Karpas-422 (cell line): ENCODE data around the gene CAPRIN1. TPM values are rescaled to one million over a fixed set of nuclear protein-coding genes. Genes with fewer than 3 reads are reported as not detected.
"Not testable (repeated sequence)": the region's sequence is repeated elsewhere in the genome, so short reads cannot be mapped to it uniquely, and the experiment has no call there.

ENCODE experiments used
- DNase-seq: peaks from one replicate; pipeline ENCODE4 v3.0.0-alpha.2; 2015
- H2AFZ ChIP-seq: fragments of 200-600 bp; sonication (generic); 2 replicates; pipeline ENCODE4 v1.6.1; 2014; ENCODE audit warnings: antibody characterized with exemption, low read length, mixed read lengths
- H3K27ac ChIP-seq: fragments of 200-600 bp; sonication (generic); 2 replicates; pipeline ENCODE4 v1.5.1; 2014; ENCODE audit warnings: mild to moderate bottlenecking, low read length, moderate library complexity
- H3K27me3 ChIP-seq: fragments of 200-600 bp; sonication (generic); 2 replicates; pipeline ENCODE4 v1.6.1; 2014; ENCODE audit warnings: low read length, mixed read lengths
- H3K36me3 ChIP-seq: fragments of 200-600 bp; sonication (generic); 2 replicates; pipeline ENCODE4 v1.6.1; 2014; ENCODE audit warnings: low read length, mixed read lengths; ENCODE audit not compliant: insufficient read depth
- H3K4me1 ChIP-seq: fragments of 200-600 bp; sonication (generic); 2 replicates; pipeline ENCODE4 v1.6.1; 2014; ENCODE audit warnings: mild to moderate bottlenecking, low read length, mixed read lengths
- H3K4me2 ChIP-seq: fragments of 200-600 bp; sonication (generic); 2 replicates; pipeline ENCODE4 v1.6.1; 2014; ENCODE audit warnings: low read length, low read depth, mild to moderate bottlenecking; ENCODE audit not compliant: poor library complexity, severe bottlenecking
- H3K4me3 ChIP-seq: fragments of 200-600 bp; sonication (generic); 2 replicates; pipeline ENCODE4 v1.5.1; 2014; ENCODE audit warnings: mild to moderate bottlenecking, antibody characterized with exemption, low read length, mixed read lengths
- H3K79me2 ChIP-seq: fragments of 200-600 bp; sonication (generic); 2 replicates; pipeline ENCODE4 v1.6.1; 2014; ENCODE audit warnings: mild to moderate bottlenecking, low read length, mixed read lengths
- H3K9ac ChIP-seq: fragments of 200-600 bp; sonication (generic); 2 replicates; pipeline ENCODE4 v1.6.0; 2014; ENCODE audit warnings: low read length
- H3K9me2 ChIP-seq: fragments of 200-600 bp; sonication (generic), shearing (Covaris generic); replicated peaks from 2 replicates; pipeline ENCODE4 v1.6.0; 2014; ENCODE audit warnings: mild to moderate bottlenecking, low read length, moderate library complexity; ENCODE audit not compliant: insufficient read depth
- H3K9me3 ChIP-seq: fragments of 300-700, 200-600 bp; sonication (generic); 2 replicates; pipeline ENCODE4 v1.6.1; 2014; ENCODE audit warnings: low read length, mixed read lengths
- H4K20me1 ChIP-seq: fragments of 200-600 bp; sonication (generic); 2 replicates; pipeline ENCODE4 v1.6.1; 2014; ENCODE audit warnings: mild to moderate bottlenecking, antibody characterized with exemption, low read length, low read depth; ENCODE audit not compliant: insufficient read depth
- total RNA-seq: library from RNA; depleted of rRNA; stranded (reverse); fragments of >200 nt; shearing (Covaris generic); gene quantifications from 2 replicates; pipeline ENCODE4 v1.2.3, GENCODE V29; 2014; ENCODE audit warnings: low replicate concordance

CAPRIN1 gene
- total RNA-seq, 1 experiment from 2014 or later = 195 TPM

DNA sequence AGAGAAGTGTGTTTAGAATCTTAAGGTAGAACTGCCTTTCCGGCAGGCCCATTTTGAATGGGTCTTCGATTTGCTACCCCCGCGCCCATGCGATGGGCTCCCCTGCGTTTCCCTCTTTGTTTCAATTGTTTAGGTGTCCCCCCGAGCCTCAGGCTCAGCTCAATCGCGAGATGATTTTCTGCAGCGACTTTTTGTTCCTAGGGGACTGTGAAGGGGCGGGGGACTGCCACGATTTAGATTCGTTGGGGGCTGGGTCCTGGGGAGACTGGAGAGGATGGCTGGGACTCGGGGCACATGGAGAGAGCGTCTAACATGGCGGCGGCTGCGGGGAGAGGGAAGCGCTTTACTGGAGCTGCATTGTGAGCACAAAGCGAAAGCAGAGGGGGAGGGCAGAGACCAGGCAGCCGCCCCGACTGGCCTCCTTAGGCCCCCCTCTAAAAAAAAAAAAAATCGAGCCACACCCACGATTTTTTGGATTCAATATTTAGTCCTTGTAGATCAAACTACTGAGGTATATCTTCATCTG lies 1.7 kb downstream of the CAPRIN1 start:
- H3K9me3 ChIP-seq = no peaks in the 10 kb centered on the region

DNA sequence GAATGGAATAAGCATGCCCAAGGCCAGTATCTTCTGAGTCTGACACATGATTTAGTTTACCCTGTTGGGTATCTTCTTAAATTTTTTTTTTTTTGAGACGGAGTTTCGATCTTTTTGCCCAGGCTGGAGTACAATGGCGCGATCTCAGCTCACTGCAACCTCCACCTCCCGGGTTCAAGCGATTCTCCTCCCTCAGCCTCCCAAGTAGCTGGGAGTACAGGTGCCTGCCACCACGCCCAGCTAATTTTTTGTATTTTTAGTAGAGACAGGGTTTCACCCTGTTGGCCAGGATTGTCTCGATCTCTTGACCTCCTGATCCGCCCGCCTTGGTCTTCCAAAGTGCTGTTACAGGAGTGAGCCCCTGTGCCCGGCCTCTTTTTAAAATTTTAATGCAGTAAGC lies 2.8 kb downstream of the CAPRIN1 start:
- not testable (repeated sequence) for DNase-seq, H3K9me2 ChIP-seq, H3K9ac ChIP-seq, H3K9me3 ChIP-seq, H2AFZ ChIP-seq, H3K27me3 ChIP-seq, H3K27ac ChIP-seq
- Histone ChIP-seq H3K79me2 (peaks cover 72% of the 10 kb centered on the region), H3K4me3 (peak overlapping the region; percentile 81), H3K4me2 (peak overlapping the region; percentile 96), H4K20me1 (peaks cover 41% of the 10 kb centered on the region), H3K36me3 (peaks cover 53% of the 10 kb centered on the region), H3K4me1 (peaks cover 43% of the 10 kb centered on the region)

More for the DNA sequence above, 1.7 kb downstream of the CAPRIN1 start:
- peaks cover 30% of the 10 kb centered on the region for H4K20me1 ChIP-seq
- H3K36me3 ChIP-seq = peaks cover 42% of the 10 kb centered on the region
- DNase-seq = peak; percentile 92
- peaks cover 43% of the 10 kb centered on the region for H3K4me1 ChIP-seq
- peaks cover 61% of the 10 kb centered on the region for H3K79me2 ChIP-seq
- H3K9ac ChIP-seq = peak overlapping the region; percentile 100
- no peaks in the 10 kb centered on the region for H3K27me3 ChIP-seq
- H3K4me3 ChIP-seq = peak overlapping the region; percentile 81
- peak overlapping the region; percentile 96 for H3K4me2 ChIP-seq
- H2AFZ ChIP-seq = 0 out of 2 replicates have a peak overlapping the region, but pooled peaks have one; percentile 3
- no peaks in the 10 kb centered on the region for H3K9me2 ChIP-seq
- H3K27ac ChIP-seq = peak overlapping the region; percentile 90

DNA sequence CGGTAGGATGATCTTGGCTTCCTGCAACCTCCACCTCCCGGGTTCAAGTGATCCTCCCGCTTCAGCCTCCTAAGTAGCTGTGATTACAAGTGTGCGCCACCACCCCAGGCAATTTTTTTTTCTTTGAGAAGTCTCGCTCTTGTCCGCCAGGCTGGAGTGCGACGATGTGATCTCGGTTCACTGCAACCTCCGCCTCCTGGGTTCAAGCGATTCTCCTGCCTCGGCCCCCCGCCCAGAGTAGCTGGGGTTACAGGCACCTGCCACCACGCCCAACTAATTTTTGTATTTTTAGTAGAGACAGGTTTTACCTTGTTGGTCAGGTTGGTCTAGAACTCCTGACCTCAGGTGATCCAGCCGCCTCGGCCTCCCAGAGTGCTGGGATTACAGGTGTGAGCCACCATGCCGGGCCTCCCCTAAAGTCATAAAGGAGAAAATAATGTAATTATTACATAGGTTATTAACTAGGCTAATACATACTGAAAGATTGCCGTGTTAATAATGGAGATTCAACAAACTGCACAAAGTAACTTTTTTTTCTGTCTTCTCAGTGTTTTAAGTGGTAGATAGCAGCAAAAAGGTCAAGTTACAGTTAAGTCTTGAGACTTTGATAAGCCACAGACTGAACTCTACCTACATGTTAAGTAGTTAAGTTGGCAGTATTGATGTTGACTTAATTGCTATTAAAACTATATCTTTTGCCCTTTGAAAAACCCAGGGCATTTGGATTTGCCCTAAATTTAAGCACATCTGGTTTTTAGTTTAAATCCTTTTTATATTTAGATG lies 3.9 kb downstream of the CAPRIN1 start:
- H3K9me2 ChIP-seq = no peaks in the 10 kb centered on the region
- peaks cover 56% of the 10 kb centered on the region for H3K36me3 ChIP-seq
- H3K27me3 ChIP-seq = no peaks in the 10 kb centered on the region
- no peak overlapping the region for H3K27ac ChIP-seq
- no peak overlapping the region for H3K9ac ChIP-seq
- no peak for DNase-seq
- H3K4me1 ChIP-seq = peaks cover 40% of the 10 kb centered on the region
- H2AFZ ChIP-seq = no peak overlapping the region
- peak overlapping the region; percentile 96 for H3K4me2 ChIP-seq
- H3K9me3 ChIP-seq = no peaks in the 10 kb centered on the region
- H3K4me3 ChIP-seq = no peak overlapping the region
- peaks cover 83% of the 10 kb centered on the region for H3K79me2 ChIP-seq
- peaks cover 50% of the 10 kb centered on the region for H4K20me1 ChIP-seq

DNA sequence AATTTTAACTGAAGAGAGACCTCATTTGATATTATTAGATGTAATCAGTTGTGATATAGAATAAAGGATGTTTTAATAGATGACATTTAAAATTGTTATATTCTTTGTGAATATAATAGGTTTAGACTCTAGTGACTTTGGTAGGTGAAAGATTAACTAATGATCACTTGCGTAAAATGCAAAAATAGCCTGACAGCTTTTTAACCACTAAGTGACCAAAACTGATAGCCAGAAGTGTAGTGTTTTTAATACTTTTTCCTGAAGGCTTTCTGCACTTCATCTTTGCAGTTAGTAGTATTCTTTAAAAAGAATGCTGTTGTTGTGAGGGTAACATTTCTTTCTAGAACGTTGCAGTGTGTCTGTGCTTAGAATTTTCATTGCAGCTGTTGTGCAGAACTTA lies 5.1 kb downstream of the CAPRIN1 start:
- no peak overlapping the region for H3K4me3 ChIP-seq
- no peaks in the 10 kb centered on the region for H3K27me3 ChIP-seq
- no peaks in the 10 kb centered on the region for H3K9me2 ChIP-seq
- H3K4me2 ChIP-seq = peak overlapping the region; percentile 96
- H3K4me1 ChIP-seq = peaks cover 34% of the 10 kb centered on the region
- no peak overlapping the region for H2AFZ ChIP-seq
- peaks cover 95% of the 10 kb centered on the region for H3K79me2 ChIP-seq
- H3K9me3 ChIP-seq = no peaks in the 10 kb centered on the region
- DNase-seq = no peak
- H3K36me3 ChIP-seq = peaks cover 56% of the 10 kb centered on the region
- no peak overlapping the region for H3K9ac ChIP-seq
- no peak overlapping the region for H3K27ac ChIP-seq
- H4K20me1 ChIP-seq = peaks cover 62% of the 10 kb centered on the region

DNA sequence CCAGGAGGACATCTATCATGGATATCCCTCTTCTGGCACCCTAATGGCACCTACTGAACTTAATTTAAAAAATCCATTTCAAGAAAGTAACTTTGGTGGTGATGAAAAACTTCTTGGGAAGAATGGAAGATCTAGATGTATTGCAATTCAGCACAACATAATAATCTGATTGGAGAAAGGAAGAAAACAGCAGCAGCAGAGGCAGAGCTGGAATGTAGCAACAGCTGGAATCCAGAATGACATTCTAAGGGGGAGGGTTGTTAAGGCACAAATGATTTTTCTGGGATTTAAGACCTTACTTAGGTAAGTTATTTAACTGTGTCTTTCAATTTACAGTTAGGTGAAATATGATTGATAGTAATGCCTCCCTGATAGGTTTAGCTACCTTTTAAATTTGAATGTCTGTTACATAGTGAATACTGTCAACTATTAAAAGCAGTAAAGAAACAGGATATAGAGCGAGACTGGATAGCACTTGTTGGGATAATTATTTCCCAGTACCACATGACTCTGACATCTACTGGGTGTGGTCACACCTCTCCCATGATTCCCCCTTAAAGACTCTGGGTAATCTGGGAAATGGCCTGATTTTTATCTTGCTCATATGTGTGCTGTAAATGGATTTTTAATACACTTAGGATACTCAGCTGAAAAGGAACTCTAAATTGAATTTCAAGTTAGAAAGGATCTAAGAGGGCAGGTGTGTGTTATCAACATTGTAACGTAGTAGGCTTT lies 11.7 kb downstream of the CAPRIN1 start:
- Histone ChIP-seq H3K4me3 (no peak overlapping the region), H3K27me3 (no peaks in the 10 kb centered on the region), H4K20me1 (peaks cover 84% of the 10 kb centered on the region), H3K27ac (no peak overlapping the region), H3K4me2 (no peak overlapping the region), H3K9me2 (no peaks in the 10 kb centered on the region), H3K36me3 (peaks cover 48% of the 10 kb centered on the region), H3K4me1 (peaks cover 45% of the 10 kb centered on the region), H3K9me3 (no peaks in the 10 kb centered on the region), H2AFZ (no peak overlapping the region), H3K9ac (no peak overlapping the region), H3K79me2 (peaks cover 99% of the 10 kb centered on the region)
- no peak for DNase-seq

DNA sequence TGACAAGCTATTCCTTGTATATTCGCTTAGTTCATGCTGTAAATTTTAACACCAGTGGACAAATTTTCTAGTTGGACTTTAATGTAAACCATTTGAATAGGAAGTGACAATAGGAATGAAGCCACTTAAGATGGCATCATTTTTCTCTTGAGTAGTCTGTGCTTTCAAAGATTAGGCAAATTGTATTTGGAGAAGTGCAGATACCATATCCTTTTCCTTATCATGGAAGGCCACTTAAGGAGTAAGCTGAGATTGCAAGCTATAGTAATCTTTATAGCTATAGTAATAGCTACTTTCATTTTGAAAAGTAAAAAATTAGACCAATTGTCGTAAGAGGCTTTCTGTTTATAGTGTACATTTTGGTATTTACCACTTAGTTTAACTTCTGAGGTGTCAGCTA lies 12.8 kb downstream of the CAPRIN1 start:
- Histone ChIP-seq H3K4me3 (no peak overlapping the region), H3K9me2 (no peaks in the 10 kb centered on the region), H3K4me2 (no peak overlapping the region), H3K9me3 (no peaks in the 10 kb centered on the region), H3K27me3 (no peaks in the 10 kb centered on the region), H4K20me1 (peaks cover 81% of the 10 kb centered on the region), H3K36me3 (peaks cover 42% of the 10 kb centered on the region), H3K4me1 (peaks cover 50% of the 10 kb centered on the region), H2AFZ (no peak overlapping the region), H3K79me2 (peaks cover 99% of the 10 kb centered on the region), H3K9ac (no peak overlapping the region), H3K27ac (no peak overlapping the region)
- DNase-seq = no peak

DNA sequence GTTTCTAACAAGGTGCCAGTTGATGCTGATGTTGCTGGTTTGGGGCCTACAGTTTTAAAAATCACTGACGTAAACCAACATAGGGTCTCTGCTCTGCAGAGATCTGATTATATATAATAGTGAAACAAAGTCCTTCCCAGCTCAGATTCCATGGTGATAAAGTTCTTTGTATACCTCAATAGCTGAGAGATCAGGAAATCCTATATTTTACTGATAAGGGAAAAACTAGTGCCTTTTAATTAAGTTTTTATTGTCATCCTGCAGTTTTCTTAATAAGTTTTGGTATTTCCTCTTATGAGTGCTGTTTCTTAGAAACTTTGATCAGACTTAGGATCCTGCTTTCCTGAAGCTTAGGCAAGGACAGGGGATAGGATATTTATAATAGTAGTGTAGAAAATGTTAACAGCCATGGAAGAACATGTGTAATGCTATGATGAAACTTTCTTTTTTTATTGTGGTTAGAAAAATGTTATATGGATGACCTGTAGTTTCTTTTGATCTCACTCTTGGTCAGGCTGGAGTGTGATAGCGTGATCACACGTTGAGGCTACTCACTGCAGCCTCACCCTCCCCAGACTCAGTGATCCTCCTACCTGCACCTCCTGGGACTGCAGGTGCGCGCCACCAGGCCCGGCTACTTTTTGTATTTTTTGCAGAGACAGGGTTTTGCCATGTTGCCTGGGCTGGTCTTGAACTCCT lies 14.1 kb downstream of the CAPRIN1 start:
- DNase-seq = no peak
- H3K4me3 ChIP-seq = no peak overlapping the region
- no peaks in the 10 kb centered on the region for H3K27me3 ChIP-seq
- peaks cover 99% of the 10 kb centered on the region for H3K79me2 ChIP-seq
- peaks cover 42% of the 10 kb centered on the region; the same call in 1 of the 2 replicates for H3K36me3 ChIP-seq
- H3K27ac ChIP-seq = no peak overlapping the region
- no peaks in the 10 kb centered on the region for H3K9me3 ChIP-seq
- H4K20me1 ChIP-seq = peaks cover 82% of the 10 kb centered on the region
- peaks cover 50% of the 10 kb centered on the region for H3K4me1 ChIP-seq
- no peak overlapping the region for H3K9ac ChIP-seq
- H3K9me2 ChIP-seq = no peaks in the 10 kb centered on the region
- H2AFZ ChIP-seq = no peak overlapping the region
- no peak overlapping the region for H3K4me2 ChIP-seq
